D721Med (cell line): Measurements from ENCODE around the gene DPH7.

Source experiments
- DNase-seq: peaks from one replicate; pipeline ENCODE4 v3.0.0; 2011; ENCODE audit warnings: low spot score; ENCODE audit not compliant: insufficient read length
- FAIRE-seq: peaks from 2 replicates; lab custom pipeline; 2011; peaks lifted over from hg19 to GRCh38; lab: Jason Lieb, UNC
- TF ChIP-seq, protein P1 (sequence below): IDR thresholded peaks from 2 replicates; pipeline ENCODE4 v1.5.1; 2012; ENCODE audit warnings: mild to moderate bottlenecking, control low read depth; ENCODE audit not compliant: insufficient read depth; ENCODE audit errors: missing control alignments

The DPH7 gene

DNA sequence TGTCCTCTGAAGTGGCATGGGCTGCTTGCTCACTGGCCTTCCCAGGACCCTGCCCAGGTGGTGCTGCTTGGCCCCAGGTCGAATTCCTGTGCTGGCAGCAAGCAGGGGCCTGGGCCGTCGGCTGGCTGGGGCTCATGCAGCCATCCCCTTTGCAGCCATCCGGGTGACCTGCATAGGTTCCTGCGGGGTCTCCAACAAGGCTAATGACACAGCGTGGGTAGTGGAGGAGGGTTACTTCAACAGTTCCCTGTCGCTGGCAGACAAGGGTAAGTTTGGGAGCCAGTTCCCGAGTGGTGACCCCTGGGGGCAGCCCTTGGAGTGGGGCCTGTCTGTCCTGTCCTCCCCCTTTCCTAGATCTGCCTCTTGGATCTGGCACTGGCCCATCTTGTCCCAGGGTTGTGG lies 34.0 kb upstream of the DPH7 start:
- FAIRE-seq = no peak
- DNase-seq = peak; percentile 22
- TF ChIP-seq, protein P1, sequence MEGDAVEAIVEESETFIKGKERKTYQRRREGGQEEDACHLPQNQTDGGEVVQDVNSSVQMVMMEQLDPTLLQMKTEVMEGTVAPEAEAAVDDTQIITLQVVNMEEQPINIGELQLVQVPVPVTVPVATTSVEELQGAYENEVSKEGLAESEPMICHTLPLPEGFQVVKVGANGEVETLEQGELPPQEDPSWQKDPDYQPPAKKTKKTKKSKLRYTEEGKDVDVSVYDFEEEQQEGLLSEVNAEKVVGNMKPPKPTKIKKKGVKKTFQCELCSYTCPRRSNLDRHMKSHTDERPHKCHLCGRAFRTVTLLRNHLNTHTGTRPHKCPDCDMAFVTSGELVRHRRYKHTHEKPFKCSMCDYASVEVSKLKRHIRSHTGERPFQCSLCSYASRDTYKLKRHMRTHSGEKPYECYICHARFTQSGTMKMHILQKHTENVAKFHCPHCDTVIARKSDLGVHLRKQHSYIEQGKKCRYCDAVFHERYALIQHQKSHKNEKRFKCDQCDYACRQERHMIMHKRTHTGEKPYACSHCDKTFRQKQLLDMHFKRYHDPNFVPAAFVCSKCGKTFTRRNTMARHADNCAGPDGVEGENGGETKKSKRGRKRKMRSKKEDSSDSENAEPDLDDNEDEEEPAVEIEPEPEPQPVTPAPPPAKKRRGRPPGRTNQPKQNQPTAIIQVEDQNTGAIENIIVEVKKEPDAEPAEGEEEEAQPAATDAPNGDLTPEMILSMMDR = no peak

DNA sequence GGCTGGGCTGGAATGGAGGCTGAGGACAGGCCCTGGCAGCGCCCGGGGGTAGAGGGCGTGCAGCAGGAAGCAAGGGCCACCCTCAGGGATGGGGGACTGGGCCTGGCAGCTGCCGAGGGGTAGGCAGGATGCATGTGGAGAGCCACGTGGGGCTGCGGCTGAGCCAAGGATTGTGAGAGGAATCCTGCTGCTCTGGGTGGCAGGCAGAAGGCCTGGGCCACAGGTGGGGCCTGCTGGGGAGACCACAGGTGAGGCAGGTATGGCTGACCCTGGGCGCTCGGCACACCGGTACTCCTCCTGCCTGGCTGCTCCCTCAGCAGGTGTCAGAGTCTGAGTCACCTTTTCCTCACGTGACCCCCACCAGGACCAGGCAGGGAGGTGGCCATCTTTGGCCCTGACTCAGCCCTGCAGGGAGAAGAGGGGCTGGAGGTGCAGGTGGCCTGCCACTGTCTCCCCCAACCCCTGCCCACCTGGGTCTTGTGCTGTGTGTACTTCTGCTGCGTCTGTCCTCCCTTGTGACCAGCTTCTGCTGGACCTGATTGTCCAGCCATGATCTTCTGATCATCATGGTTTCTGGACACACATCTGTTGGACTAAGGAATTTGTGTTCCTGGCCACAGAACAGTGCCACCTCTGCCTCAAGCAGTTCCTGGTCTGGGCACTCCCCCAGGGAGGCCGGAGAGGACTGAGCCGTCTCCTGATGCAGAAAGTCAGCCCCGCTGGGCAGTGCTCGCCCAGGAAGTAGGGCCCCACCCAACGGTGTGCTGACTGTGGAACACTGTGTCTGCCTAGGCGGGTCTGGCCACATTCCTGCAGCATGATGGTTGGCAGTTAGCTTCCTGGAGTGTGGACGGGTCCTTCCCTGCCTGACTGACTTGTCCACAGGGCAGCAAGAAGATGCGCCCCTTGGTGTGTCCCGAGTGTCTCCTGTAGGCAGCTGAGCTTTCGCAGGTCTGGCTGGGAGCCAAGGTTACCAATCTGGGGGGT lies 33.2 kb upstream of the DPH7 start:
- no peak for FAIRE-seq
- DNase-seq = peak; percentile 29
- TF ChIP-seq, protein P1 = no peak

- DNase-seq = no peak
- no peak for FAIRE-seq
Observed at GRCh38 chr9:137610944-137611343, 32.2 kb upstream of the DPH7 start.

GRCh38 chr9:137607141-137607857 lies 28.6 kb upstream of the DPH7 start:
- TF ChIP-seq, protein P1 = no peak
- no peak for DNase-seq
- FAIRE-seq = no peak

More at GRCh38 chr9:137610944-137611343, 32.2 kb upstream of the DPH7 start:
- TF ChIP-seq, protein P1 = no peak

DNA sequence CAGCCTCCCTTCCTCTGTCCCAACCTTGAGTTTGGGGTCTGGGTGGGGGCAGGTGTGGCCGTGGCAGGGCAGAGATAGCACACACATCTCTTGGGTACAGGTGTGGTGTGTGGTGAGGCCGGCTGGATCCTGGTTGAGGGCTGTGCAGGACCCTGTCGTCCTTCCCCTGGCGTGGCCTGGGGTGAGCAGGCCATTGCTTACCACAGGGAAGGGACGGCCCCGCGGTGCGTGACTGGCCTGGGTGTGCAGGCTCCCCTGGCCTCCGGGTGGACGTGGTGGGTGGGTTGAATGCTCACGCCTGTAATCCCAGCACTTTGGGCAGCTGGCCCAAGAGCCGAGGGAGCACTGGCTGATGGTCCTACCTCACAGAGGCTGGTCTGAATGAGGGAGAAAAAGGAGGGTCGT lies 28.0 kb upstream of the DPH7 start:
- TF ChIP-seq, protein P1 = no peak
- FAIRE-seq (no peak), DNase-seq (no peak)

GRCh38 chr9:137606005-137606621 lies 27.4 kb upstream of the DPH7 start:
- no peak for FAIRE-seq
- TF ChIP-seq, protein P1 = no peak
- DNase-seq = no peak
